Central memory CD8-positive, alpha-beta T cell (primary cell): ENCODE data around the gene SYCN.

Source experiments
- ATAC-seq: fragments of 150-1000 bp; cut with Tn5 transposase; replicated peaks from 2 replicates; pipeline ENCODE4 v1.10.0; 2022; ENCODE audit warnings: mild to moderate bottlenecking, moderate FRiP score, moderate number of reproducible peaks; ENCODE audit not compliant: poor library complexity, severe bottlenecking; ENCODE audit errors: extremely low read depth
- DNase-seq, 2 donors: peaks; one replicate each; pipeline ENCODE4 v3.0.0; 2021; ENCODE audit warnings: low spot score in 2 of 2
- H3K27ac Mint-ChIP-seq: one replicate; pipeline ENCODE4 v1.8.0; 2022; ENCODE audit warnings: low read depth, mild to moderate bottlenecking, moderate library complexity, mixed read lengths
- H3K27me3 Mint-ChIP-seq: one replicate; pipeline ENCODE4 v1.8.0; 2022; ENCODE audit warnings: mixed read lengths
- H3K36me3 Mint-ChIP-seq: one replicate; pipeline ENCODE4 v1.8.0; 2022; ENCODE audit warnings: mild to moderate bottlenecking, moderate library complexity, mixed read lengths; ENCODE audit not compliant: insufficient read depth
- H3K4me1 Mint-ChIP-seq: one replicate; pipeline ENCODE4 v1.8.0; 2022; ENCODE audit warnings: mixed read lengths
- H3K4me3 Mint-ChIP-seq: one replicate; pipeline ENCODE4 v1.8.0; 2022; ENCODE audit warnings: mild to moderate bottlenecking, moderate library complexity, mixed read lengths
- H3K9me3 Mint-ChIP-seq: one replicate; pipeline ENCODE4 v1.8.0; 2022; ENCODE audit warnings: mixed read lengths

Gene SYCN

DNA sequence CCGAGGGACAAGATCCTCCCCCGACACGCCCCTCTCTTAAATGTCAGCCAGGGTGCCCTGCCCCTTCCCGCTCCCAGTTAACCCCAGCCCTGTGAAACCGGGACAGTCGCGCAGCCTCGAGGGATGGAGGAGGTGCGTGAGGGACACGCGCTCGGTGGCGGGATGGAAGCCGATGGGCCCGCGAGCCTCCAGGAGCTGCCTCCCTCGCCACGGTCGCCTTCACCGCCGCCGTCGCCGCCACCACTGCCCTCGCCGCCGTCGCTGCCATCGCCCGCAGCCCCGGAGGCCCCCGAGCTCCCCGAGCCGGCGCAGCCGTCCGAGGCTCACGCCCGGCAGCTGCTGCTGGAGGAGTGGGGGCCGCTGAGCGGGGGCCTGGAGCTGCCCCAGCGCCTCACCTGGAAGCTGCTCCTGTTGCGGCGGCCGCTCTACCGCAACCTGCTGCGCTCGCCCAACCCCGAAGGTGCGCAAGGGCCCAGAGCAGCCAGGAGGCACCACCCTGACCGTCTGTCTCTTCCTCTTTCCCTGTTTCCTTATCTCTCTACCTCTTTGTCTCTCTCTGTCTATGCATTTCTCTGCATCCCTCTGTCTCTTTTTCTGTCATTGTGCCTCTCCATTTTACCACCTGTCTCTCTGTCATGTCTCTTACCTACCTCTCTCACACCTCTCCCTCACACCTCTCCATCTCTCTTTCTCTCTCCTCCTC, 7.1 kb downstream of the SYCN start, which contains the start of gene NCCRP1:
Gene NCCRP1, plus strand, starts transcription at position 105 of the 703 bp plus-strand sequence. Its CDS starts 19 bp downstream, at position 124.
- peak within 1 kb of the TSS; percentile 78 for H3K27ac Mint-ChIP-seq
- no peaks in the 10 kb centered on the region for H3K9me3 Mint-ChIP-seq
- peak; percentile 30 for ATAC-seq
- peaks cover 23% of the 10 kb centered on the region for H3K4me1 Mint-ChIP-seq
- peaks cover 85% of the 10 kb centered on the region for H3K27me3 Mint-ChIP-seq
- H3K4me3 Mint-ChIP-seq, result peak within 1 kb of the TSS; percentile 59
- peaks cover 5% of the 10 kb centered on the region for H3K36me3 Mint-ChIP-seq
- no peak for DNase-seq

DNA sequence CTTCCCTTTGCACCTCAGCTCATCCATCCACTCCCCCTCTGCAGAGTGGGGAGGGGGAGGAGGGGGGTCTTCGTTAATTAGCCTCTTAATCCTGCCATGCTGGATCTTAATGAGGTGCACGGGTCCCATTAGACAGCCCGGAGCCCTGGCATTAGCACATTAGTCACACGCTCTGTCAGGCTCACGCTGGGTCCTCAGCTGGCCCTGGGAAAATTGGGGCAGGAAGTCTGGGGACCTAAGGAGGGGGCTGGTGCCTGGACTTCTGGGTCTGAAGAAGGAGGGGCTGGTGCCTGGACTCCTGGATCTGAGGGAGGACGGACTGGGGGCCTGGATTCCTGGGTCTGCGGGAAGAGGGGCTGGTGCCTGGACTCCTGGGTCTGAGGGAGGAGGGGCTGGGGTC, 7.7 kb downstream of the SYCN start:
- ATAC-seq, result no peak
- no peaks in the 10 kb centered on the region for H3K9me3 Mint-ChIP-seq

DNA sequence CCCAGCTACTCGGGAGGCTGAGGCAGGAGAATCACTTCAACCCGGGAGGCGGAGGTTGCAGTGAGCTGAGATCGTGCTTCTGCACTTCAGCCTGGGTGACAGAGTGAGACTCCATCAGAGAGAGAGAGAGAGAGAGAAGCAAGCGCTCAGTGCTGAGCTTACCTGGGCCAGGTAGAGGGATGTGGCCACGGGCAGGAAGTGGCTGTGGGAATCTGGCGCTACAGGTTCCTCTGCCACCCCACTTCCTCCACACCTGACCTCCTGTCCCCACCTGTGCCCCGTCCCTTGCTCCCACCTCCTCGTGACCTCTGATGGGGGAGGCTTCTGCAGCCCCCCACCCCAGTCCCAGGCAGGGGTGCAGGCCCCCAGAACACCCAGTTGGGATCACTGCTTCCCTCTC, 8.3 kb downstream of the SYCN start:
- ATAC-seq (peak; percentile 67), DNase-seq (no peak)
- H3K27me3 Mint-ChIP-seq, result peaks cover 74% of the 10 kb centered on the region
- no peaks in the 10 kb centered on the region for H3K9me3 Mint-ChIP-seq
- no peak overlapping the region for H3K4me3 Mint-ChIP-seq
- H3K27ac Mint-ChIP-seq, result peak overlapping the region; percentile 78
- peaks cover 23% of the 10 kb centered on the region for H3K4me1 Mint-ChIP-seq
- peaks cover 5% of the 10 kb centered on the region for H3K36me3 Mint-ChIP-seq

More for the DNA sequence above, 7.7 kb downstream of the SYCN start:
- Mint-ChIP-seq H3K36me3 (peaks cover 5% of the 10 kb centered on the region), H3K27ac (peak overlapping the region; percentile 78), H3K27me3 (peaks cover 78% of the 10 kb centered on the region), H3K4me3 (no peak overlapping the region), H3K4me1 (peaks cover 23% of the 10 kb centered on the region)
- DNase-seq, result no peak

DNA sequence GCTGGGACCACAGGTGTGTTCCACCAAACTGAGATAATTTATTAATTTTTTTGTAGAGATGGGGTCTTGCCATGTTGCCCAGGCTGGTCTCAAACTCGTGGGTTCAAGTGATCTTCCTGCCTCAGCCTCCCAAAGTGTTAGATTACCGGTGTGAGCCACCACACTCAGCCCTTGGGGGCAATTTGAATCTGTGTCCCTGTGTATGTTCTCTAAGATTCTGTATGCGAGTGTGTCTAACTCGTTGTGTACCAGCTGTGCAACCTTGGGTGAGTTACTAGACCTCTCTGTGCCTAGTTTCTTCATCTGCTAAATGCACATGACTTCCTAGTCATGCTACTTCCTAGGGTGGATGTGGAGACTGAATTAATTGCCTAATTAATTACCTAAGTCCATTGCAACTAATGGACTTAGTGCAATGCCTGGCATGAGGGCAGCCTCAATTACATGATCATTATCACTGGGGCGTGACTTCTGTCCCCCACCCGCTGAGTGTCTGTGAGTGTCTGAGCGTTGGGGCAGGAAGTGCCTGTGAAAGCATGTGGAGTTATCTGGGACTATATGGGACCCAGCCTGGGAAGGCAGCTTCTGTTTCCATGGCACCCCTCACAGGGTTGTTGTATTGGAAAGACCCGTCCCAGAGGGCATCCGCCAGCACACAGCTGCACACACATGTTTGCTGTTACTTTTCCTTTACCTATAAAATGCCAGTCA, 9.1 kb downstream of the SYCN start:
- peaks cover 23% of the 10 kb centered on the region for H3K4me1 Mint-ChIP-seq
- no peaks in the 10 kb centered on the region for H3K9me3 Mint-ChIP-seq
- peak overlapping the region; percentile 78 for H3K27ac Mint-ChIP-seq
- H3K36me3 Mint-ChIP-seq, result peaks cover 5% of the 10 kb centered on the region
- H3K4me3 Mint-ChIP-seq, result no peak overlapping the region
- H3K27me3 Mint-ChIP-seq, result peaks cover 74% of the 10 kb centered on the region
- ATAC-seq (no peak), DNase-seq (no peak)

DNA sequence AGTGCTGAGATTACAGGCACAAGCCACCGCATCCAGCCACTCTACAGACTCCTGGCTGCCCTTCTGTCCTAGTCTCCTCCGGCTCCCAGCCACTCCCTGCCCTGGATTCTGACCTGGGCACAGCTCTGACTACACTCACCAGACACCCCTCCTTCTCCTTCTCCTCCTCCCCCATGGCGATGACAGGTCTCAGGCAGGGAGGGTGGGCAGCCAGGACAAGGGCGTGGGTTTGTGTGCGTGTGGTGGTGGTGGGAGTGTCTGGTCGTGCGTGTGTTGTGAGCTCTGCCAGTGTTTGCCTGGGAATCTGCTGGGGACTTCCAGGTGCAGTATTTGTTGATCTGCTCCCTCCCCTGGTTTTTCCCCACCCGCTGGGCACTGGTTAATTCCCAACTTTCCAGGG, 10.3 kb downstream of the SYCN start:
- ATAC-seq, result no peak
- Mint-ChIP-seq H3K4me1 (peaks cover 23% of the 10 kb centered on the region), H3K4me3 (no peak overlapping the region), H3K36me3 (peaks cover 5% of the 10 kb centered on the region), H3K9me3 (no peaks in the 10 kb centered on the region), H3K27ac (no peak overlapping the region), H3K27me3 (peaks cover 69% of the 10 kb centered on the region)
- no peak for DNase-seq

DNA sequence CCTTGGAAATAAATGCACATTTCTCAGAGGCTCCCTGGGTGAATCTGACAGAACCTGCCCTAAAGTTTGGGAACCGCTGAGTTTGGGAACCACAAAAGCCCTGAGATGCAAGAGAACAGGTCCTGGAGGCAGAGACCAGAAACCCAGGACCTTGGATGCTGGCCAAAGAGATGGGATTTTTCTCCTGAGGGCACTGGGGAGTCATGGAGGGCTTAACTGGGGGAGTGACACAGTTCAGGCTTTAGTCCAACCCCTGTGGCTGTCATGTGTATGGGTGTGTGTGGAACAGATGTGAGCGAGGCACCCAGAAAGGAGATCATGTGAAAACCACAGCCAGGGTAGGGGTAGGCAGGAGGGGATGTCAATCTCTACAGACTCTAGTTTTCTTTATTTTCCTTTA, 11.2 kb downstream of the SYCN start:
- no peak for ATAC-seq
- DNase-seq, result no peak
- Mint-ChIP-seq H3K27me3 (peaks cover 66% of the 10 kb centered on the region), H3K4me1 (peaks cover 23% of the 10 kb centered on the region), H3K4me3 (no peak overlapping the region), H3K9me3 (no peaks in the 10 kb centered on the region), H3K36me3 (peaks cover 5% of the 10 kb centered on the region), H3K27ac (no peak overlapping the region)

DNA sequence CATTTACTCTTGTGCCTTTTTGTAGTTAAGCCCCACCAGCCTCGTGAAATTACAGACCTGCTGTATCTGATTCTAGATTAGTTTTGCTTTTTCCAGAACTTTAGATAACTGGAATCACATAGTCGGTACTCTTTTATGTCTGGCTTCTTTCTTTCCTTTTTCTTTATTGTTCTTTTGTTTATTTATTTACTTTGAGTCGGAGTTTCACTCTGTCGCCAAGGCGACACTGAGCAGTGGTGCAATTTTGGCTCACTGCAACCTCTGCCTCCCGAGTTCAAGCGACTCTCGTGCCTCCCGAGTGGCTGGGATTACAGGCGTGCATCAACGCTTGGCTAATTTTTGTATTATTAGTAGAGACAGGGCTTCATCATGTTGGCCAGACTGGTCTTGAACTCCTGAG, 13.3 kb downstream of the SYCN start:
- H3K27me3 Mint-ChIP-seq, result peaks cover 48% of the 10 kb centered on the region
- H3K27ac Mint-ChIP-seq, result no peak overlapping the region
- no peak for ATAC-seq
- H3K4me1 Mint-ChIP-seq, result peaks cover 10% of the 10 kb centered on the region
- DNase-seq, result no peak
- peaks cover 1% of the 10 kb centered on the region for H3K36me3 Mint-ChIP-seq
- no peaks in the 10 kb centered on the region for H3K9me3 Mint-ChIP-seq
- H3K4me3 Mint-ChIP-seq, result no peak overlapping the region

DNA sequence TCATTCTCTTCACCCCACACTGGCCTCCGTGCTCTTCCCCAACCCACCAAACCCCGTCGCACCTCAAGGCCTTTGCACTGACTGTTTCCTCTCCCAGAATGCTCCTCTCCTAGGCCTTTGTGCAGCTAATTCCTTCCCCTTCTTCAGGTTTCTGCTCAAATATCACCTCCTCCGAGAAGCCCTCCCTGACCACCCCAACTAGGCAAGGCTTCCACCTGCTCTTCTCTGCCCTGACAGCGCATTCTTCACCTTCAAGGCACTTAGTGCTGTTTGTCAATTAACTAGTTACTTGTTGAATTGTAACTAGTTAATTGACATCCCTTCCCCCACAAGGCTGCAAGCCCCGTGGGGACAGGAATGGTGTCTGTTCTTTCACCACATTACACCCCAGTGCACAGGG, 15.1 kb downstream of the SYCN start:
- no peak overlapping the region for H3K4me3 Mint-ChIP-seq
- ATAC-seq (no peak), DNase-seq (no peak)
- peaks cover 31% of the 10 kb centered on the region for H3K27me3 Mint-ChIP-seq
- no peaks in the 10 kb centered on the region for H3K4me1 Mint-ChIP-seq
- no peaks in the 10 kb centered on the region for H3K9me3 Mint-ChIP-seq
- no peaks in the 10 kb centered on the region for H3K36me3 Mint-ChIP-seq
- H3K27ac Mint-ChIP-seq, result no peak overlapping the region

DNA sequence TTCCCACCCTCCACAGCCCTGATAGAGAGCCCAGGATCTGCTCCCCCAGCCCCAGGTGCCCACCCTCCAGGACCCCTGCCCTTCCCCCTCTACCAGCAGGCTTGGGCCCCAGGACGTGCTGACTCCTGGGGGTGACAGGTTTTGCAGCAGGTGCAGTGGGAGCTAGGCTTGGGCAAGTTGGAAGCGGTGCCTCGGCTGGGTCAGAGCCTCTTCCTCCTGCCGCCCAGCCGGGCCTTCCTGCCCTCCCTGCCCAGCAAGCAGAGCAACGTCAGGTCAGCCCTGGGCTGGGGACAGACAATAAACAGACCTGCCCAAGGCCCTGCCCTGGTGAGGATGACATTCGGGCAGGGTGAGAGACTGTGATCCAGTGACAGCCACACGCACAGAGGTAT, 16.5 kb downstream of the SYCN start:
- ATAC-seq (no peak), DNase-seq (no peak)
- Mint-ChIP-seq H3K4me3 (no peak overlapping the region), H3K36me3 (no peaks in the 10 kb centered on the region), H3K4me1 (no peaks in the 10 kb centered on the region), H3K9me3 (no peaks in the 10 kb centered on the region), H3K27ac (no peak overlapping the region), H3K27me3 (peaks cover 23% of the 10 kb centered on the region)

DNA sequence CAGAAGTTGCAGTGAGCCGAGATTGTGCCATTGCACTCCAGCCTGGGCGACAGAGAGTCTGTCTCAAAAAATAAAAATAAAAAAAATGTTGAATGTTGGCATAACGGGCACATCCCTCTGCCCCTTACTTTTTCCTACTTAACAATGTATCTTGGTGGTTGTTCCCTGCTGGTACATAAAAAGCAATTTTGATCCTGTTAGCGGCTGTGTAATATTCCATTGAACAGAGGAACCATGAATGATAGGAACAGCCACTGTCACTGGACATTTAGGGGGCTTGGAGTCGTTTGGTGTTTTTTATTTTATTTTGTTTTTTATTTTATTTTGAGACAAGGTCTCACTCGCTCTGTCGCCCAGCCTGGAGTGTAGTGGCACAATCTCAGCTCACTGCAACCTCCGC, 17.7 kb downstream of the SYCN start:
- DNase-seq (no peak), ATAC-seq (no peak)
- no peaks in the 10 kb centered on the region for H3K36me3 Mint-ChIP-seq
- no peaks in the 10 kb centered on the region for H3K4me1 Mint-ChIP-seq
- H3K27ac Mint-ChIP-seq, result no peak overlapping the region
- H3K4me3 Mint-ChIP-seq, result no peak overlapping the region
- no peaks in the 10 kb centered on the region for H3K9me3 Mint-ChIP-seq
- H3K27me3 Mint-ChIP-seq, result peaks cover 23% of the 10 kb centered on the region

DNA sequence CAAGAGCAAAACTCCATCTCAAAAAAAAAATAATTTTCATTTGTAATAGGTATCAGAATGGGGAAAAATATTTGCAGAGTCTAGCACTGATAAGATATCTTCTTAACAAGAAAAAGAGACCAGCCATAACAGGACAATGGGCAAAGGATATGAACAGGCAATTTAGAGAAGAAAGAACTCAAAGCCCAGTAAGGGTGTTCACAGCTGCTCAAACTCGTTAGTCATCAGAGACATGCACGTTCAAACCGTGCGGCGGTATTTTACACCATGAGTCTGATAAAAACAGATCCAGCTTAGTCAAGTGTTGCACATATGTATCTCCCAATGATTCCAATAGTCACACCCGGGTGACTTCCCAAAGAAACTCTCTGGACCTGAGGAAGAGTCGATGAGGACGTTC, 21.0 kb downstream of the SYCN start:
- ATAC-seq (no peak), DNase-seq (no peak)
- Mint-ChIP-seq H3K9me3 (no peaks in the 10 kb centered on the region), H3K4me1 (no peaks in the 10 kb centered on the region), H3K4me3 (no peak overlapping the region), H3K27me3 (no peaks in the 10 kb centered on the region), H3K27ac (no peak overlapping the region), H3K36me3 (no peaks in the 10 kb centered on the region)

DNA sequence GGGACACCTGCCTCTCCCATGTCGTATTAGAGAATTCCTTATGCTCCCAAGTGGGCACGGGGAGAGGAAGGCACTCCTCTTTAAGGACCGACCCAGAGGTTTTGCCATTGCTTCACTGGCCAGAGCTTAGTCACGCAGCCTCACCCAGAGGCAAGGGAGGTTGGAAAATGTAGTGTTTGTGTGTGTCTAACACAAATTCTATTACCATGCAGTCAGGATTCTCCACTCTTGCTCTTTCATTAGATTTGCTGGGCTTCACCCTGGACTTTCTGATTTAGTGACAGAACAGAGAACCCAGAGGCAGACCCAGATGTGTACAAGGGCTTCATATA, 21.9 kb downstream of the SYCN start:
- Mint-ChIP-seq H3K9me3 (no peaks in the 10 kb centered on the region), H3K27me3 (no peaks in the 10 kb centered on the region), H3K4me1 (no peaks in the 10 kb centered on the region), H3K4me3 (no peak overlapping the region), H3K27ac (no peak overlapping the region), H3K36me3 (no peaks in the 10 kb centered on the region)
- ATAC-seq, result no peak
- DNase-seq, result no peak

DNA sequence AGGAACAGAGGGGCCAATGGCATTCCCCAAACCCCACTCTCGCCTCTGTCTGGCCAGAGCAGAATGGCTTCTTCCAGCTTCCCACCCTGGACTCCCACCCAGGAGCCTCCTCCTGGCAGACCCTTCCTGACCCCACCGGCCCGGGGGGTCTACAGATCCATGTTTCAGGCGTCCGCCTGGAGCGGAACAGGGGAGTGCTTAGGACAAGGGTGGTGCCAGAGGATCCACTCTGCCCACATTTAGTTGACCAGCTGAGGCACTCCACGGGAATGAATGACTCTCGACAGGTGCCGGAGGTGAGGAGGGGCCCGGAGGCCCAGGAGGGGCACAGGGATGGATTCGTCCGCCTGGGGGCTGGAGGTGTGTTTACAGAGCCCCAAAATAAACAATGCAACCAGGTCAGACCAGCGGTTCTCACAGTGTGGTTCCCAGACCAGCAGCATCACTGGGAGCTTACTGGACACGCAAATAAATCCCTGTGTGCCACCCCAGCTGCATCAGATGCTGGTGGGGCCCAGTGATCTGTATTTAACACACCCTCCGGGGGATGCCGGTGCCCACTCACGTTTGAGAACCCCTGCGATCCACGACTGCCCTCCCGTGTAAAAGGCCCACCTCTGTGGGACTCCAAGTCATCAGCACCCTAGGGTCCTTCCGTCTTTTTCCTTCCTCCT, 22.4 kb downstream of the SYCN start:
- no peaks in the 10 kb centered on the region for H3K36me3 Mint-ChIP-seq
- H3K27ac Mint-ChIP-seq, result no peak overlapping the region
- no peak overlapping the region for H3K4me3 Mint-ChIP-seq

More for the DNA sequence above, 22.4 kb downstream of the SYCN start:
- ATAC-seq (no peak), DNase-seq (no peak)
- H3K9me3 Mint-ChIP-seq, result no peaks in the 10 kb centered on the region
- no peaks in the 10 kb centered on the region for H3K27me3 Mint-ChIP-seq
- H3K4me1 Mint-ChIP-seq, result no peaks in the 10 kb centered on the region
